DND-41 (cell line): ENCODE data around the gene HMGB4.

Experiments used
- ATAC-seq: fragments of 200-7000 bp; cut with Tn5 transposase; 3 replicates; pipeline ENCODE4 v1.9.1; 2021; ENCODE audit warnings: low read depth; ENCODE audit not compliant: insufficient read depth
- DNase-seq: peaks from one replicate; pipeline ENCODE4 v3.0.0-alpha.2; 2020
- H2AFZ ChIP-seq: 2 replicates; pipeline ENCODE4 v1.6.0; 2012; ENCODE audit warnings: low read depth, low read length
- H3K27ac ChIP-seq: 2 replicates; pipeline ENCODE4 v1.5.1; 2012; ENCODE audit warnings: low read length, inconsistent platforms
- H3K27me3 ChIP-seq: fragments of 200-600 bp; sonication (generic); 2 replicates; pipeline ENCODE4 v1.6.0; 2012; ENCODE audit warnings: low read length, mild to moderate bottlenecking, inconsistent platforms; ENCODE audit not compliant: insufficient read depth, poor library complexity
- H3K36me3 ChIP-seq: 2 replicates; pipeline ENCODE4 v1.5.1; 2012; ENCODE audit warnings: low read length, inconsistent platforms; ENCODE audit not compliant: insufficient read depth
- H3K4me1 ChIP-seq: 2 replicates; pipeline ENCODE4 v1.5.1; 2012; ENCODE audit warnings: mild to moderate bottlenecking, low read length; ENCODE audit not compliant: insufficient read depth
- H3K4me2 ChIP-seq: 2 replicates; pipeline ENCODE4 v1.6.0; 2012; ENCODE audit warnings: mild to moderate bottlenecking, moderate library complexity, low read length, inconsistent platforms; ENCODE audit not compliant: insufficient read depth
- H3K4me3 ChIP-seq, 2 experiments: fragments of 200-600 bp in 1 of 2; shearing (Covaris generic) in 1 of 2; 2 replicates each; pipeline ENCODE4 v1.5.1; 2012 to 2016; ENCODE audit warnings: inconsistent platforms in 2 of 2, low read length in 2 of 2, mild to moderate bottlenecking in 2 of 2, low read depth in 1 of 2, moderate library complexity in 1 of 2
- H3K79me2 ChIP-seq: 2 replicates; pipeline ENCODE4 v1.6.0; 2012; ENCODE audit warnings: low read length, inconsistent platforms; ENCODE audit not compliant: insufficient read depth
- H3K9ac ChIP-seq: 2 replicates; pipeline ENCODE4 v1.6.0; 2012; ENCODE audit warnings: low read depth, mild to moderate bottlenecking, inconsistent platforms, low read length, moderate library complexity
- H3K9me3 ChIP-seq: 2 replicates; pipeline ENCODE4 v1.5.1; 2012; ENCODE audit warnings: low read length, moderate library complexity, mild to moderate bottlenecking, inconsistent platforms; ENCODE audit not compliant: insufficient read depth, severe bottlenecking
- H4K20me1 ChIP-seq: 2 replicates; pipeline ENCODE4 v1.6.0; 2012; ENCODE audit warnings: low read length; ENCODE audit not compliant: insufficient read depth
- CTCF ChIP-seq: IDR thresholded peaks from 2 replicates; pipeline ENCODE4 v1.5.1; 2012; ENCODE audit warnings: borderline replicate concordance, low read length, moderate library complexity, mild to moderate bottlenecking; ENCODE audit not compliant: poor library complexity, severe bottlenecking; ENCODE audit errors: extremely low read depth
- EZH2 ChIP-seq: IDR thresholded peaks from 3 replicates; pipeline ENCODE4 v1.6.1; 2012; ENCODE audit warnings: borderline replicate concordance, low read depth, mild to moderate bottlenecking, moderate library complexity, low read length, inconsistent platforms; ENCODE audit not compliant: severe bottlenecking

HMGB4 gene

DNA sequence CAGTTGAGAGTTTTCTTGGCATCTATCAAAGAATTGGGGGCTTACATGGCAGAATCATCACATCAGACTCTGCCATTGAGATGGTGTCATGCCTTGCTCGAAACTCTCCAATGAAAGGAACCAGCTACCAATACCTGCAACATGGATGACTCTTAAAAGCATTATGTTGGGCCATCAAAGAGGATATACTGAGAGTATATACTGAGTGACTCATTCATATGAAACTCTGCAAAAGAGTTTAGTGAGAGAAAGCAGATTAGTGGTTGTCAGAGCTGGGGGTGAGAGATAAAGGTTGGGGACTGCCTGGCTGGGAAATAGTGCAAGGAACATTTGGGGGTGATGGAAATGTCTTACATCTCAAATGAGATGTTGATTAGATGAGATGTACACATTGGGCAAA lies 14.7 kb upstream of the HMGB4 start:
- H3K27me3 ChIP-seq, result peaks cover 7% of the 10 kb centered on the region
- ATAC-seq (no peak), DNase-seq (no peak)
- H3K36me3 ChIP-seq, result no peaks in the 10 kb centered on the region
- no peak overlapping the region for H3K4me2 ChIP-seq
- no peaks in the 10 kb centered on the region for H3K4me1 ChIP-seq
- no peaks in the 10 kb centered on the region for H4K20me1 ChIP-seq
- no peak overlapping the region for H3K4me3 ChIP-seq
- H2AFZ ChIP-seq, result no peak overlapping the region
- TF ChIP-seq CTCF, result no peak
- no peak for TF ChIP-seq EZH2
- no peak overlapping the region for H3K27ac ChIP-seq
- H3K9ac ChIP-seq, result no peak overlapping the region
- H3K79me2 ChIP-seq, result no peaks in the 10 kb centered on the region
- H3K9me3 ChIP-seq, result no peaks in the 10 kb centered on the region

- Histone ChIP-seq H2AFZ (no peak overlapping the region), H3K4me2 (no peak overlapping the region), H3K9me3 (no peaks in the 10 kb centered on the region), H3K4me3 (no peak overlapping the region), H4K20me1 (no peaks in the 10 kb centered on the region), H3K9ac (no peak overlapping the region), H3K79me2 (no peaks in the 10 kb centered on the region), H3K27me3 (peaks cover 4% of the 10 kb centered on the region), H3K36me3 (no peaks in the 10 kb centered on the region), H3K27ac (no peak overlapping the region), H3K4me1 (no peaks in the 10 kb centered on the region)
- no peak for ATAC-seq
- no peak for DNase-seq
- TF ChIP-seq EZH2 (no peak), CTCF (no peak)
Observed at GRCh38 chr1:33850481-33850880, 13.4 kb upstream of the HMGB4 start.

- no peak overlapping the region for H3K9ac ChIP-seq
- no peak overlapping the region for H3K4me3 ChIP-seq
- no peak for TF ChIP-seq EZH2
- TF ChIP-seq CTCF, result no peak
- ATAC-seq, result no peak
- H3K4me1 ChIP-seq, result no peaks in the 10 kb centered on the region
- H3K9me3 ChIP-seq, result no peaks in the 10 kb centered on the region
- H3K27ac ChIP-seq, result no peak overlapping the region
- H3K27me3 ChIP-seq, result peaks cover 4% of the 10 kb centered on the region
- no peaks in the 10 kb centered on the region for H3K79me2 ChIP-seq
- no peak for DNase-seq
- no peak overlapping the region for H2AFZ ChIP-seq
- H3K36me3 ChIP-seq, result no peaks in the 10 kb centered on the region
- H4K20me1 ChIP-seq, result no peaks in the 10 kb centered on the region
- H3K4me2 ChIP-seq, result no peak overlapping the region
Observed at GRCh38 chr1:33852711-33853110, 11.2 kb upstream of the HMGB4 start.

DNA sequence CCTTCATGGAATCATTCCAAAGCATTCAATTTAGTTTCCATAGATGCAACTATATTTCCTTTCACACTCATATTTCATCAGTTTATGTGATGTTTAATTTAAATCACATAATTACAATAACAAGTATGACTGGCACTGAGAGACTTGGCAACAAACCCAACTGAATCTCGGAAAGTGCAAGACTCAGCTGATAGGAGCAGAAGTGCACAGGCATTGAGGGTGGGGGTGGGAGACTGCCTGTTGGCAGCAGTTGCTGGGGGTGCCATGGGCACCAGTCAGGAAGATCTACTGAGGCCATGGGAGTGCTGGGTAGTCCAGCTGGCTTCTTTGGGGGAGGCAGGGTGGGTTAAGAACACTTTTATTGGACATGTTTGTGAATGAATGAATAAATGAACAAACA lies 10.4 kb upstream of the HMGB4 start:
- Histone ChIP-seq H3K9me3 (no peaks in the 10 kb centered on the region), H3K4me1 (no peaks in the 10 kb centered on the region), H4K20me1 (no peaks in the 10 kb centered on the region), H3K4me3 (no peak overlapping the region), H3K36me3 (no peaks in the 10 kb centered on the region), H3K27ac (no peak overlapping the region), H3K4me2 (no peak overlapping the region), H2AFZ (no peak overlapping the region), H3K79me2 (no peaks in the 10 kb centered on the region), H3K27me3 (peaks cover 4% of the 10 kb centered on the region), H3K9ac (no peak overlapping the region)
- ATAC-seq, result no peak
- TF ChIP-seq EZH2 (no peak), CTCF (no peak)
- DNase-seq, result no peak
